H1 (cell line): ENCODE results near the gene MPZL3. TPM values are rescaled to one million over a fixed set of nuclear protein-coding genes. Genes with fewer than 3 reads are reported as not detected.

Source experiments
- CTCF ChIA-PET: fragments of 300-600 bp; sonication (Branson Sonifier 250); formaldehyde crosslinking; loops from one replicate; lab custom pipeline; 2021; ENCODE audit not compliant: partially characterized antibody; lab: Charles Lee
- POLR2A ChIA-PET: fragments of 300-600 bp; sonication (Branson Sonifier 250); formaldehyde crosslinking; loops from one replicate; lab custom pipeline; 2021; ENCODE audit warnings: inconsistent platforms; ENCODE audit not compliant: partially characterized antibody; lab: Charles Lee
- DNase-seq, 2 experiments: peaks; one replicate each; pipeline versions ENCODE4 v3.0.0 to v3.0.0-alpha.2; 2010 to 2022; ENCODE audit warnings: low spot score in 2 of 2, low read depth in 1 of 2, mixed read lengths in 1 of 2
- FAIRE-seq: peaks from 2 replicates; lab custom pipeline; 2011; peaks lifted over from hg19 to GRCh38; lab: Jason Lieb, UNC
- H2AFZ ChIP-seq: 2 replicates; pipeline ENCODE4 v1.8.1; 2012; ENCODE audit warnings: low read length, inconsistent platforms
- H2AK5ac ChIP-seq: 2 replicates; pipeline ENCODE4 v1.6.1; 2013; ENCODE audit warnings: low read depth, low read length
- H2BK120ac ChIP-seq: replicated peaks from 2 replicates; pipeline ENCODE3; 2013; ENCODE audit warnings: low read depth, low read length, inconsistent platforms
- H2BK12ac ChIP-seq: 2 replicates; pipeline ENCODE4 v1.6.1; 2013; ENCODE audit warnings: low read depth, low read length
- H2BK15ac ChIP-seq: 2 replicates; pipeline ENCODE4 v1.6.1; 2013; ENCODE audit warnings: low read length
- H2BK20ac ChIP-seq: 2 replicates; pipeline ENCODE4 v1.6.1; 2013; ENCODE audit warnings: low read length
- H2BK5ac ChIP-seq: 2 replicates; pipeline ENCODE4 v1.6.1; 2013; ENCODE audit warnings: low read depth, low read length
- H3K14ac ChIP-seq: 2 replicates; pipeline ENCODE4 v1.6.1; 2013; ENCODE audit warnings: inconsistent platforms; ENCODE audit not compliant: insufficient read length
- H3K18ac ChIP-seq: 2 replicates; pipeline ENCODE4 v1.6.1; 2013; ENCODE audit warnings: low read length; ENCODE audit errors: extremely low read depth
- H3K23ac ChIP-seq: 2 replicates; pipeline ENCODE4 v1.6.1; 2013; ENCODE audit warnings: inconsistent platforms; ENCODE audit not compliant: insufficient read length
- H3K23me2 ChIP-seq: 2 replicates; pipeline ENCODE4 v1.6.1; 2013; ENCODE audit warnings: low read depth, low read length
- H3K27ac ChIP-seq: 2 replicates; pipeline ENCODE4 v1.6.1; 2011; ENCODE audit warnings: low read depth, low read length, inconsistent platforms
- H3K27me3 ChIP-seq, 4 experiments: replicated peaks in 1 of 4; 1 replicate in 1 of 4; 2 replicates in 3 of 4; pipeline versions ENCODE4 v1.6.1 to v1.8.1; 2011 to 2013; ENCODE audit warnings: low read length in 3 of 4, mild to moderate bottlenecking in 3 of 4, inconsistent platforms in 2 of 4, mixed read lengths in 2 of 4, moderate library complexity in 1 of 4; ENCODE audit not compliant: control insufficient read depth in 3 of 4, insufficient read depth in 3 of 4; ENCODE audit errors: extremely low read depth in 1 of 4
- H3K36me3 ChIP-seq, 4 experiments: 2 replicates each; pipeline versions ENCODE4 v1.6.1 to v1.8.1; 2011 to 2013; ENCODE audit warnings: mild to moderate bottlenecking in 4 of 4, low read length in 3 of 4, moderate library complexity in 2 of 4, control low read depth in 1 of 4, inconsistent platforms in 1 of 4; ENCODE audit not compliant: insufficient read depth in 4 of 4, control insufficient read depth in 2 of 4
- H3K4ac ChIP-seq: replicated peaks from 2 replicates; pipeline ENCODE3; 2013; ENCODE audit warnings: low read length, low read depth, mixed read lengths, inconsistent platforms; ENCODE audit not compliant: insufficient read length
- H3K4me1 ChIP-seq, 4 experiments: replicated peaks in 1 of 4; 1 replicate in 1 of 4; 2 replicates in 3 of 4; pipeline versions ENCODE4 v1.6.1 to v1.8.1; 2011 to 2013; ENCODE audit warnings: low read length in 3 of 4, inconsistent platforms in 2 of 4, mixed read lengths in 1 of 4; ENCODE audit not compliant: insufficient read depth in 4 of 4, control insufficient read depth in 3 of 4
- H3K4me2 ChIP-seq, 2 experiments: 2 replicates each; pipeline versions ENCODE4 v1.6.1 to v1.8.1; 2011 to 2013; ENCODE audit warnings: low read depth in 2 of 2, low read length in 2 of 2, control low read depth in 1 of 2, inconsistent platforms in 1 of 2, mild to moderate bottlenecking in 1 of 2; ENCODE audit not compliant: insufficient read depth in 1 of 2
- H3K4me3 ChIP-seq, 4 experiments: fragments of 200-600, 300-600 bp in 1 of 4; sonication (generic), shearing (Covaris generic), sonication (Bioruptor Twin) in 1 of 4; 2 replicates each; pipeline versions ENCODE4 v1.5.1 to v1.8.1; 2011 to 2016; ENCODE audit warnings: low read length in 4 of 4, low read depth in 3 of 4, control low read depth in 2 of 4, inconsistent platforms in 2 of 4, mild to moderate bottlenecking in 2 of 4, mixed read lengths in 1 of 4, moderate library complexity in 1 of 4; ENCODE audit not compliant: insufficient read depth in 2 of 4; ENCODE audit errors: extremely low read depth in 1 of 4
- H3K56ac ChIP-seq: replicated peaks from 2 replicates; pipeline ENCODE3; 2013; ENCODE audit warnings: low read depth, mild to moderate bottlenecking, mixed read lengths, low read length, inconsistent platforms; ENCODE audit not compliant: insufficient read length
- H3K79me1 ChIP-seq: 2 replicates; pipeline ENCODE4 v1.6.1; 2013; ENCODE audit warnings: low read depth, low read length, control low read depth
- H3K79me2 ChIP-seq, 2 experiments: 2 replicates each; pipeline versions ENCODE4 v1.6.1 to v1.8.1; 2012 to 2013; ENCODE audit warnings: low read length in 2 of 2, mild to moderate bottlenecking in 2 of 2, inconsistent platforms in 1 of 2; ENCODE audit not compliant: insufficient read depth in 2 of 2, control insufficient read depth in 1 of 2
- H3K9ac ChIP-seq, 4 experiments: replicated peaks in 1 of 4; 1 replicate in 1 of 4; 2 replicates in 3 of 4; pipeline versions ENCODE4 v1.6.1 to v1.8.1; 2011 to 2013; ENCODE audit warnings: low read depth in 3 of 4, low read length in 3 of 4, control low read depth in 2 of 4, mild to moderate bottlenecking in 2 of 4, moderate library complexity in 2 of 4, inconsistent platforms in 1 of 4; ENCODE audit errors: extremely low read depth in 1 of 4
- H3K9me3 ChIP-seq, 2 experiments: 2 replicates each; pipeline versions ENCODE4 v1.6.1 to v1.8.1; 2012 to 2013; ENCODE audit warnings: mild to moderate bottlenecking in 2 of 2, moderate library complexity in 2 of 2, control low read depth in 1 of 2, inconsistent platforms in 1 of 2, low read depth in 1 of 2, low read length in 1 of 2, mixed read lengths in 1 of 2; ENCODE audit not compliant: insufficient read depth in 2 of 2
- H4K20me1 ChIP-seq, 2 experiments: replicated peaks in 1 of 2; 2 replicates each; pipeline versions ENCODE3 to v1.8.1; 2011 to 2013; ENCODE audit warnings: inconsistent platforms in 2 of 2, low read length in 2 of 2, mild to moderate bottlenecking in 1 of 2; ENCODE audit not compliant: insufficient read depth in 2 of 2, control insufficient read depth in 1 of 2
- H4K5ac ChIP-seq: 2 replicates; pipeline ENCODE4 v1.6.1; 2013; ENCODE audit warnings: low read length, low read depth, mixed read lengths, inconsistent platforms; ENCODE audit not compliant: insufficient read length
- H4K8ac ChIP-seq: 2 replicates; pipeline ENCODE4 v1.8.0; 2013; ENCODE audit warnings: mild to moderate bottlenecking, moderate library complexity, low read length, inconsistent platforms; ENCODE audit not compliant: insufficient read depth; ENCODE audit errors: extremely low read depth
- H4K91ac ChIP-seq: replicated peaks from 2 replicates; pipeline ENCODE3; 2013; ENCODE audit warnings: low read length, mixed read lengths, inconsistent platforms; ENCODE audit not compliant: insufficient read length
- CREB1 ChIP-seq: IDR thresholded peaks from 2 replicates; pipeline ENCODE4 v1.6.1; 2012; ENCODE audit warnings: inconsistent platforms
- EZH2 ChIP-seq: fragments of 200-600 bp; sonication (generic); IDR thresholded peaks from 2 replicates; pipeline ENCODE4 v1.7.1; 2012; ENCODE audit warnings: low read depth, mild to moderate bottlenecking, moderate library complexity, low read length, inconsistent platforms; ENCODE audit not compliant: severe bottlenecking
- FOSL1 ChIP-seq: IDR thresholded peaks from 2 replicates; pipeline ENCODE4 v1.6.1; 2011; ENCODE audit warnings: mild to moderate bottlenecking, low read depth, low read length, moderate library complexity; ENCODE audit not compliant: insufficient read depth
- KDM1A ChIP-seq: fragments of 200-600, 300-600 bp; sonication (generic); IDR thresholded peaks from 2 replicates; pipeline ENCODE4 v1.7.1; 2016; ENCODE audit warnings: mild to moderate bottlenecking, low read length, borderline replicate concordance
- KDM5A ChIP-seq: fragments of 200-600 bp; IDR thresholded peaks from 2 replicates; pipeline ENCODE4 v1.7.1; 2012; ENCODE audit warnings: mild to moderate bottlenecking, low read length, inconsistent platforms, mixed read lengths
- SAP30 ChIP-seq: fragments of 300-600 bp; sonication (generic); IDR thresholded peaks from 2 replicates; pipeline ENCODE4 v1.7.1; 2012; ENCODE audit warnings: low read length, moderate library complexity, mild to moderate bottlenecking, inconsistent platforms; ENCODE audit not compliant: insufficient read depth, insufficient replicate concordance
- TBP ChIP-seq: IDR thresholded peaks from 2 replicates; pipeline ENCODE4 v1.6.1; 2011; ENCODE audit warnings: low read depth, low read length, improper control_type of control experiment
- WGBS, 2 experiments: shearing (Covaris generic) in 1 of 2; methylation state at CpG; one replicate each; pipeline versions ENCODE4 v1.1.6 to v1.1.7; 2013 to 2015; ENCODE audit warnings: low lambda C conversion rate in 2 of 2, mixed read lengths in 2 of 2, inconsistent platforms in 1 of 2, low coverage in 1 of 2, missing lambda C conversion rate in 1 of 2; ENCODE audit not compliant: insufficient replicate concordance in 2 of 2, insufficient coverage in 1 of 2, insufficient read length in 1 of 2; ENCODE audit errors: extremely low coverage in 1 of 2, missing lambda C conversion rate in 1 of 2; 5-methylcytosine and 5-hydroxymethylcytosine counted together
- polyA plus RNA-seq, 7 experiments: library from polyadenylated mRNA; depleted of rRNA in 3 of 7; stranded (reverse) in 5 of 7; unstranded in 2 of 7; fragments of >200 nt in 5 of 7; fragments of 200-250 nt in 2 of 7; gene quantifications; 1 replicate in 5 of 7; 2 replicates in 1 of 7; 4 replicates in 1 of 7; pipeline versions ENCODE4 v1.2.1 to v1.2.3, GENCODE V29; 2011 to 2013; ENCODE audit warnings: missing spikeins in 2 of 7, mixed read lengths in 2 of 7
- total RNA-seq: library from RNA; stranded (reverse); fragmentation: NEBNext Ultra II Directional; extraction: Animal tissue kit (Norgen Biotek cat#: 25700); gene quantifications from 2 replicates; pipeline ENCODE4 v1.2.1, GENCODE V29; 2021
- TF ChIP-seq, protein P1 (sequence below), 3 experiments: IDR thresholded peaks; 1 replicate in 2 of 3; 2 replicates in 1 of 3; pipeline versions ENCODE4 v1.5.1 to v1.6.1; 2011; ENCODE audit warnings: low read length in 3 of 3, mild to moderate bottlenecking in 3 of 3, inconsistent platforms in 2 of 3, low read depth in 1 of 3, moderate library complexity in 1 of 3; ENCODE audit not compliant: insufficient read depth in 1 of 3; ENCODE audit errors: control extremely low read depth in 1 of 3

Gene MPZL3
- total and polyA plus RNA-seq, 2 of the 8 experiments (the other 6 are each of a cell fraction or from before 2014, with no cell fraction given) = 1.1 to 3.9 TPM

GRCh38 chr11:118221419-118221818, 30.7 kb downstream of the MPZL3 start:
- Histone ChIP-seq H3K23ac (no peak overlapping the region), H3K14ac (no peak overlapping the region), H3K4me1 (peaks cover 0 to 3% (median 0%) of the 10 kb centered on the region in 4 experiments; a peak in 1 of 7 replicates), H3K79me2 (no peaks in the 10 kb centered on the region), H3K79me1 (no peaks in the 10 kb centered on the region), H2BK5ac (no peak overlapping the region), H2BK12ac (no peak overlapping the region), H2BK20ac (no peak overlapping the region), H2AFZ (no peak overlapping the region), H2BK15ac (no peak overlapping the region), H3K9ac (no peak overlapping the region), H4K5ac (no peak overlapping the region), H3K4me3 (no peak overlapping the region), H3K36me3 (no peaks in the 10 kb centered on the region), H3K27me3 (no peaks in the 10 kb centered on the region), H3K9me3 (no peaks in the 10 kb centered on the region), H2AK5ac (no peak overlapping the region), H4K91ac (no peak overlapping the region), H4K8ac (no peak overlapping the region), H3K4me2 (no peak overlapping the region), H3K4ac (no peak overlapping the region), H4K20me1 (no peaks in the 10 kb centered on the region), H2BK120ac (no peak overlapping the region), H3K18ac (no peak overlapping the region), H3K27ac (no peak overlapping the region), H3K56ac (no peak overlapping the region), H3K23me2 (no peaks in the 10 kb centered on the region)
- FAIRE-seq (no peak), DNase-seq (no peak)
- TF ChIP-seq KDM5A (no peak), EZH2 (no peak), SAP30 (no peak), KDM1A (no peak), TBP (peak; percentile 67; the same call in 1 of the 2 replicates), CREB1 (no peak), FOSL1 (no peak)
- TF ChIP-seq, protein P1, sequence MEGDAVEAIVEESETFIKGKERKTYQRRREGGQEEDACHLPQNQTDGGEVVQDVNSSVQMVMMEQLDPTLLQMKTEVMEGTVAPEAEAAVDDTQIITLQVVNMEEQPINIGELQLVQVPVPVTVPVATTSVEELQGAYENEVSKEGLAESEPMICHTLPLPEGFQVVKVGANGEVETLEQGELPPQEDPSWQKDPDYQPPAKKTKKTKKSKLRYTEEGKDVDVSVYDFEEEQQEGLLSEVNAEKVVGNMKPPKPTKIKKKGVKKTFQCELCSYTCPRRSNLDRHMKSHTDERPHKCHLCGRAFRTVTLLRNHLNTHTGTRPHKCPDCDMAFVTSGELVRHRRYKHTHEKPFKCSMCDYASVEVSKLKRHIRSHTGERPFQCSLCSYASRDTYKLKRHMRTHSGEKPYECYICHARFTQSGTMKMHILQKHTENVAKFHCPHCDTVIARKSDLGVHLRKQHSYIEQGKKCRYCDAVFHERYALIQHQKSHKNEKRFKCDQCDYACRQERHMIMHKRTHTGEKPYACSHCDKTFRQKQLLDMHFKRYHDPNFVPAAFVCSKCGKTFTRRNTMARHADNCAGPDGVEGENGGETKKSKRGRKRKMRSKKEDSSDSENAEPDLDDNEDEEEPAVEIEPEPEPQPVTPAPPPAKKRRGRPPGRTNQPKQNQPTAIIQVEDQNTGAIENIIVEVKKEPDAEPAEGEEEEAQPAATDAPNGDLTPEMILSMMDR (IDR thresholded peaks at IDR 0.05; ENCODE audit: control extremely low read depth in 1 of 3, insufficient read depth in 1 of 3, low read depth in 1 of 3, low read length in 3 of 3) = no peak
- 82% methylated on average over 5 of the region's 5 CpGs; no CpG with 5 or more reads in 1 of the 2 experiments for WGBS, 2 experiments
- ChIA-PET CTCF (interaction anchor here (0.8 to 1.6 kb wide), 5 partner anchors 8 to 74 kb away, joined by 3 to 9 read pairs (median 3); no protein-coding TSS in a partner anchor), POLR2A (no interaction called here)
